Mesendoderm (in vitro differentiated cells): ENCODE data around the gene IL1A.

Experiments used
- DNase-seq: peaks from one replicate; pipeline ENCODE4 v3.0.0; 2013
- H2AK5ac ChIP-seq: 2 replicates; pipeline ENCODE4 v1.6.1; 2013; ENCODE audit warnings: low read length, inconsistent platforms
- H2BK120ac ChIP-seq: 2 replicates; pipeline ENCODE4 v1.6.1; 2013; ENCODE audit warnings: low read depth, mild to moderate bottlenecking, low read length, moderate library complexity, mixed read lengths
- H2BK15ac ChIP-seq: replicated peaks from 2 replicates; pipeline ENCODE4 v1.6.1; 2013; ENCODE audit warnings: low read depth, mild to moderate bottlenecking, moderate library complexity
- H2BK5ac ChIP-seq: 2 replicates; pipeline ENCODE4 v1.6.1; 2013; ENCODE audit warnings: low read length, inconsistent platforms
- H3K18ac ChIP-seq: 2 replicates; pipeline ENCODE4 v1.6.1; 2013; ENCODE audit warnings: mild to moderate bottlenecking, low read length, mixed read lengths
- H3K23ac ChIP-seq: one replicate; pipeline ENCODE4 v1.6.1; 2013; ENCODE audit warnings: low read length
- H3K27ac ChIP-seq: 2 replicates; pipeline ENCODE4 v1.5.1; 2013; ENCODE audit warnings: low read depth, mild to moderate bottlenecking, inconsistent platforms, low read length, moderate library complexity
- H3K27me3 ChIP-seq: 2 replicates; pipeline ENCODE4 v1.6.1; 2013; ENCODE audit warnings: low read length, control low read depth, mild to moderate bottlenecking, inconsistent platforms; ENCODE audit not compliant: insufficient read depth, poor library complexity
- H3K36me3 ChIP-seq: 2 replicates; pipeline ENCODE4 v1.6.1; 2013; ENCODE audit warnings: low read length, inconsistent platforms; ENCODE audit not compliant: control insufficient read depth, insufficient read depth
- H3K4ac ChIP-seq: one replicate; pipeline ENCODE4 v1.6.1; 2013; ENCODE audit warnings: low read depth, mild to moderate bottlenecking, low read length, moderate library complexity
- H3K4me1 ChIP-seq: 2 replicates; pipeline ENCODE4 v1.6.1; 2013; ENCODE audit warnings: low read depth, low read length, inconsistent platforms; ENCODE audit not compliant: control insufficient read depth
- H3K4me2 ChIP-seq: 2 replicates; pipeline ENCODE4 v1.6.1; 2013; ENCODE audit warnings: low read length
- H3K4me3 ChIP-seq: 2 replicates; pipeline ENCODE4 v1.5.1; 2013; ENCODE audit warnings: mild to moderate bottlenecking, low read length
- H3K56ac ChIP-seq: one replicate; pipeline ENCODE4 v1.6.1; 2013; ENCODE audit warnings: low read length
- H3K79me1 ChIP-seq: 2 replicates; pipeline ENCODE4 v1.6.1; 2013; ENCODE audit warnings: low read length, inconsistent platforms
- H3K79me2 ChIP-seq: 2 replicates; pipeline ENCODE4 v1.6.1; 2013; ENCODE audit warnings: mild to moderate bottlenecking, low read length; ENCODE audit not compliant: control insufficient read depth, insufficient read depth
- H3K9ac ChIP-seq: 2 replicates; pipeline ENCODE4 v1.6.1; 2013; ENCODE audit warnings: low read length, inconsistent platforms
- H4K5ac ChIP-seq: one replicate; pipeline ENCODE4 v1.6.1; 2013; ENCODE audit warnings: low read length
- H4K8ac ChIP-seq: one replicate; pipeline ENCODE4 v1.6.1; 2013; ENCODE audit warnings: low read depth, mild to moderate bottlenecking, control low read depth, low read length, moderate library complexity
- WGBS: extraction: QIAGEN DNeasy Blood & Tissue Kit; methylation state at CpG from one replicate; pipeline ENCODE4 v1.1.7; 2013; ENCODE audit warnings: low lambda C conversion rate, missing lambda C conversion rate; ENCODE audit not compliant: insufficient coverage; ENCODE audit errors: extremely low coverage; 5-methylcytosine and 5-hydroxymethylcytosine counted together

IL1A gene

DNA sequence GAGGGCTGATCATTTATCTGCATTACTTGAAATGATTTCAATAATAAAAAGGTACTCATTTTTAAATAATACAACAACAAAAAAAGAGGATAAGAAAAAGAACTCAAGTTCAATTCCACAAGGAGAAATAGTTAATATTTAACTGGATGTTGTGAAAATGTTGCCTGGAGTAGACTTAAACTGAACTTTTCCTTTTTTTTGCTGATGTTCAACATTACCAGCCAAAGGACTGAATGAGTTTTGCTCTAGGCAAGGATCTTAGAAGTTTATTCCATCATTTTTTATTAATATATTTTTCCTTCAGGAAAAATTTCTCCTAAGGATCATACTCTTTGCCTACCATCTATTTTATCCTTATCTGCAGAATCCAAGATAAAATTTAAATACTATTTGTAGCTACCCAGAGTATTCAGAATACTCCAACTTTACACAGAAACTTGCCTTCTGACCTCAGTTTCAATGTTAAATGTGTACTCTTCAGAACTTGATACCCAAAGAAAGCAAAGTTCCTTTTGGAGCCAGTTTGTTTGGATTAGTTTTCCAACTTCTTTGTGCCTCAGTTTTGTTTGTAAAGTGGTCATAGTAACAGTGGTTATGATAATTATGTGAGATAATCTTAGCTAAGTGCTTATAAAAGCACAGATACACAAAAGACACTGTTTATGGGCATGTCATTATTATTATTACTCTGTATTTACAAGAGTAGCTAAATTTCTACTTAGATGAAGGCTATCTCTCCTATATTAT, 32.7 kb downstream of the IL1A start:
- Histone ChIP-seq H3K27ac (no peak overlapping the region), H3K4me2 (no peak overlapping the region)
- DNase-seq = no peak

DNA sequence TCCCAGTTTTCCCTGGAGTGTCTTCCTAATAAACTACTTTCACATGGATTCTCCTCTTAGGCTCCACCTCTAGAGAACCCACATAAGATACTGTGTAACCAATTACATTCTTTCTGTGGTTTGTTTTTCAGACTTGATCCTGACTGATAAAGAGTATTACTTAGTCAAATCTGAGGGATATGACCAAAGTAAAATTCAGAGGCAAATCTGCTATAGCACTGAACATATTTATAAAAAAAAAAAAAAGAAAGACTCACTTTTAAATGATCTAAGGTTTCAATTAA, 33.8 kb downstream of the IL1A start:
- Histone ChIP-seq H3K36me3 (peaks cover 2% of the 10 kb centered on the region), H3K4ac (no peak overlapping the region), H4K8ac (no peak overlapping the region), H4K5ac (no peak overlapping the region), H3K4me2 (no peak overlapping the region), H3K79me1 (peaks cover 2% of the 10 kb centered on the region), H2BK5ac (no peak overlapping the region), H3K79me2 (no peaks in the 10 kb centered on the region), H3K4me1 (no peaks in the 10 kb centered on the region), H3K27ac (no peak overlapping the region), H3K56ac (no peak overlapping the region), H3K27me3 (no peaks in the 10 kb centered on the region), H3K23ac (no peak overlapping the region), H3K18ac (no peak overlapping the region), H2BK15ac (no peak overlapping the region), H2BK120ac (no peak overlapping the region), H3K9ac (no peak overlapping the region), H2AK5ac (no peak overlapping the region), H3K4me3 (no peak overlapping the region)
- DNase-seq = no peak

More for the DNA sequence above, 32.7 kb downstream of the IL1A start:
- Histone ChIP-seq H2BK15ac (no peak overlapping the region), H3K36me3 (peaks cover 4% of the 10 kb centered on the region), H3K4ac (no peak overlapping the region), H4K5ac (no peak overlapping the region), H3K9ac (no peak overlapping the region), H3K18ac (no peak overlapping the region), H3K23ac (no peak overlapping the region), H3K56ac (no peak overlapping the region), H2AK5ac (no peak overlapping the region), H2BK5ac (no peak overlapping the region), H3K27me3 (no peaks in the 10 kb centered on the region), H3K79me2 (no peaks in the 10 kb centered on the region), H4K8ac (no peak overlapping the region), H2BK120ac (no peak overlapping the region), H3K79me1 (peaks cover 2% of the 10 kb centered on the region), H3K4me1 (no peaks in the 10 kb centered on the region), H3K4me3 (no peak overlapping the region)

DNA sequence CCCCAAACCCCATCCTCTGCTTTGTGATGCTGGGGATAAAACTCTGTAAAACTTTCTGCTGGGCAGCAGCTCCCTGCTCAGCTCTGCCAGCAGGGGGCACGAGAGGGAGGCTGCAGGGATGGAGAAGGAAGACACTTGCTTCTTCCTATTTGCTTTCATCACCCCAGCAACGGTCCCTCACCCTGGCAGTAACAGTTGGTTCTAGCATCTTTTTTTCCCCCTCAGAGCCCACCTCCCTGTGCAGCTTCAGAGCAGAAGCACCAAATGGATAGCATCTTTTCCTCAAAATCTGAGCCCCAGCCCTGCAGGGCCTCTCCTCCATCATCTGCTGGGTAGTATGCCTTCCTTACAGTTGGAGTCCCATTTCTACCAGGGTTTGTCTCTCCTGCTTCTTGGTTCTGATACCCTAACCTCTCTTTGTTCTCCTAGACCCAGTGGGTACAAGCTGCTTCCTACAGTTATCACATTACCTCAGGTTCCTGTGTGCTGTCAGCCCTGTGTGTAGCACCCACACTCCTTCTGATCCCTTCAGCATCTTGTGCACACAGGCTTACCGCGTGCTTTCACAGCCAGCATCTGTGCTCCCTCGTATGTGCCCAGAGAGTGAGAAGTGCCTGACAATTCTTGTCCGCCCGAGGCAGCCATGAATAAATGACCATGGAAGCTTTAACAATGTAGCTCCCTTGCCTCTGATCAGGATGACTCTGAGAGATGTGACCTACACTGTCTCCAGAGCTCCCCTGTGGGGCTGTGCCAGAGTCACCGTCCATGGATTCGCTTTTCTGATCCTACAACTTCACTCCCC, 34.3 kb downstream of the IL1A start:
- H2BK5ac ChIP-seq = no peak overlapping the region
- no peak overlapping the region for H2BK15ac ChIP-seq
- no peak overlapping the region for H3K4me3 ChIP-seq
- H3K18ac ChIP-seq = no peak overlapping the region
- no peaks in the 10 kb centered on the region for H3K4me1 ChIP-seq
- no peak overlapping the region for H3K56ac ChIP-seq
- no CpG with 5 or more reads among the region's 9 CpGs for WGBS
- no peak overlapping the region for H3K9ac ChIP-seq
- no peak overlapping the region for H3K4me2 ChIP-seq
- peaks cover 2% of the 10 kb centered on the region for H3K36me3 ChIP-seq
- peak; percentile 84 for DNase-seq
- no peak overlapping the region for H3K23ac ChIP-seq
- H3K79me2 ChIP-seq = no peaks in the 10 kb centered on the region
- H2BK120ac ChIP-seq = no peak overlapping the region
- H2AK5ac ChIP-seq = no peak overlapping the region
- no peak overlapping the region for H4K8ac ChIP-seq
- H3K4ac ChIP-seq = no peak overlapping the region
- no peaks in the 10 kb centered on the region for H3K27me3 ChIP-seq
- no peak overlapping the region for H4K5ac ChIP-seq
- H3K79me1 ChIP-seq = peaks cover 2% of the 10 kb centered on the region
- no peak overlapping the region for H3K27ac ChIP-seq

DNA sequence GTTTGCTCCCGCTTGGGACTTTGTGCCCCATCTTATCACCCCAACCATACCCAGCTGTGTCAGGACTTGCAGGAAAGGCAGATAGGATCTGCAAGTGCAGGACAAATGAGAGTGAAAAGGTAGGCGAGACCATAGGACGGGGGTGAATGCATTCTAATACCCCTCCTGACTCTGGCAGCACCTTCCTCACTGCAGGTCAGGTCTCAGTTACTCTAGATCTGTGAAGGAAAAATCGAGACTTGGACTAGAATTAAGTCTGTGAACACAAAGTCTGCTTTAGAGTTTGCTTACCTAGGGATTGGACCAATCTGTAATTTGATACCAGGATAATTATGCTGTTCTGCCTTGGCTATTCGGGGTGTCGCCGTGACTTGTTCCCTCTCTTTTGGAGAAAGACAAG, 43.8 kb downstream of the IL1A start:
- Histone ChIP-seq H3K36me3 (peaks cover 4% of the 10 kb centered on the region), H3K27me3 (no peaks in the 10 kb centered on the region), H3K27ac (no peak overlapping the region), H2AK5ac (no peak overlapping the region), H3K4me3 (no peak overlapping the region), H3K4ac (no peak overlapping the region), H4K8ac (no peak overlapping the region), H2BK5ac (no peak overlapping the region), H2BK120ac (no peak overlapping the region), H4K5ac (no peak overlapping the region), H3K9ac (no peak overlapping the region), H3K4me2 (no peak overlapping the region), H3K18ac (no peak overlapping the region), H3K4me1 (no peaks in the 10 kb centered on the region), H3K23ac (no peak overlapping the region), H2BK15ac (no peak overlapping the region), H3K56ac (no peak overlapping the region), H3K79me1 (no peaks in the 10 kb centered on the region), H3K79me2 (no peaks in the 10 kb centered on the region)
- no CpG with 5 or more reads among the region's 7 CpGs for WGBS
- no peak for DNase-seq

DNA sequence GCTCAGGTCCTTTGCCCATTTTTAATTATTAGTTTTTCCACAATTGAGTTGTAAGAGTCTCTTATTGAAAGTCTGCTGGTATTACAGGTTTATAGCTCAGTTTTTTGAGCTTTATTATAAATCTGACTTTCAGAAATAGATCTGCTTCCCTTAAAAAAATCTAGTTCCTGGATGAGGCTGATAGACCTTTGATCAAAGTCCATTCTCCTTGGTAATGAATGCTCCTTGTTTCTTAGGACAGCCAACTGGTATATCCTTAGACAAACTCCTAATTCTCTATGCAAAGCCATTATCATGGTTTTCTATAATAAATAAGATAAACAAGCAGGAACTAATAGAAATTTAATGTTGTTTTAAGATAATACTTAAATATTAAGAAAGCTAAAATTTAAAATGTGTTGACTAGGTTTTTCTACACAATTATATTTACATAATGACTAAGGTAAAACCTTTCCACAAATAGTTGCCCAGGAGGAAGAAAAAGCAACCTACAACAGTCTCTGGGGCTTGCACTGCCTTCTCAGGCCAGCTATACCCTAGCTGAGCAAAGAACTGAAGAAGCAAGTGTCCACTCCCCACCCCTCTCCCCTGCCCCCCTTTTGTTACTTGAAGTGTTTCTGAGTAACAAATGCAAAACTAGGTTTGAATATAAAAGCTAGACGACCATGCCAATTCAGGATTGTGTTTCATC, 46.6 kb downstream of the IL1A start:
- no peak overlapping the region for H2AK5ac ChIP-seq
- no peak overlapping the region for H3K4ac ChIP-seq
- no peak overlapping the region for H2BK5ac ChIP-seq
- H3K79me1 ChIP-seq = no peaks in the 10 kb centered on the region
- H2BK15ac ChIP-seq = no peak overlapping the region
- no peak overlapping the region for H3K18ac ChIP-seq
- H3K9ac ChIP-seq = no peak overlapping the region
- no peak for DNase-seq
- H3K23ac ChIP-seq = no peak overlapping the region
- peaks cover 4% of the 10 kb centered on the region for H3K36me3 ChIP-seq
- no CpG with 5 or more reads among the region's 1 CpG for WGBS
- no peak overlapping the region for H3K4me2 ChIP-seq
- no peak overlapping the region for H4K8ac ChIP-seq
- H3K4me1 ChIP-seq = no peaks in the 10 kb centered on the region
- no peaks in the 10 kb centered on the region for H3K79me2 ChIP-seq
- H3K27me3 ChIP-seq = no peaks in the 10 kb centered on the region
- H3K27ac ChIP-seq = no peak overlapping the region
- no peak overlapping the region for H3K56ac ChIP-seq
- no peak overlapping the region for H4K5ac ChIP-seq
- no peak overlapping the region for H3K4me3 ChIP-seq
- no peak overlapping the region for H2BK120ac ChIP-seq
